Breast epithelium (tissue), 4 donors: ENCODE results near the gene SETD4. TPM values are rescaled to one million over a fixed set of nuclear protein-coding genes. Genes with fewer than 3 reads are reported as not detected.

Experiments used
- DNase-seq, 2 donors: peaks; one replicate each; pipeline ENCODE4 v3.0.0-alpha.2; 2019; ENCODE audit warnings: low spot score in 2 of 2
- H3K27ac ChIP-seq, 2 donors: fragments of 200-600 bp; sonication (generic) in 1 of 2; one replicate each; pipeline ENCODE4 v1.5.1; 2016 to 2019; ENCODE audit warnings: mild to moderate bottlenecking in 1 of 2
- H3K27me3 ChIP-seq, 2 donors: fragments of 200-600 bp; sonication (generic) in 1 of 2; one replicate each; pipeline versions ENCODE4 v1.5.1 to v1.6.0; 2017 to 2019; ENCODE audit warnings: control low read depth in 1 of 2, mild to moderate bottlenecking in 1 of 2
- H3K36me3 ChIP-seq: fragments of 200-600 bp; one replicate; pipeline ENCODE4 v1.5.1; 2019
- H3K4me1 ChIP-seq, 2 donors: fragments of 200-600 bp; sonication (generic); one replicate each; pipeline ENCODE4 v1.5.1; 2016 to 2019; ENCODE audit warnings: control low read depth in 1 of 2
- H3K4me3 ChIP-seq, 3 donors: fragments of 200-600 bp; sonication (generic); 1 replicate in 2 of 3; 2 replicates in 1 of 3; pipeline ENCODE4 v1.5.1; 2016 to 2019; ENCODE audit warnings: mild to moderate bottlenecking in 3 of 3, moderate library complexity in 2 of 3
- H3K9me3 ChIP-seq, 2 donors: fragments of 200-600 bp; sonication (generic) in 1 of 2; one replicate each; pipeline ENCODE4 v1.5.1; 2016 to 2019; ENCODE audit warnings: control low read depth in 1 of 2
- CTCF ChIP-seq, 3 donors: fragments of 450-650 bp; IDR thresholded peaks; one replicate each; pipeline ENCODE4 v1.5.1; 2016 to 2017; ENCODE audit warnings: antibody characterized with exemption in 3 of 3, mild to moderate bottlenecking in 3 of 3, moderate library complexity in 3 of 3
- POLR2A ChIP-seq: fragments of 450-650 bp; IDR thresholded peaks from one replicate; pipeline ENCODE4 v1.6.1; 2016; ENCODE audit warnings: antibody characterized with exemption, mild to moderate bottlenecking, moderate library complexity
- POLR2AphosphoS5 ChIP-seq, 3 donors: sonication (generic); formaldehyde crosslinking; IDR thresholded peaks; one replicate each; pipeline ENCODE4 v1.6.1; 2017; ENCODE audit warnings: antibody characterized with exemption in 3 of 3
- intact Hi-C: fragments of 100-400 bp; cut with DNase I; formaldehyde crosslinking; loops from one replicate; pipeline ENCODE4 v1.15.1; 2023; ENCODE audit warnings: low total_unique reads
- total RNA-seq, 3 donors: library from RNA; depleted of rRNA; stranded (reverse); fragments of >200 nt; gene quantifications; one replicate each; pipeline ENCODE4 v1.1.0, GENCODE V29; 2016

The SETD4 gene
- total RNA-seq, 3 donors from 2014 or later, result 14.2 to 34.1 (median 25.6) TPM

- Histone ChIP-seq H3K4me3 (peak overlapping the region; percentile 60 to 85 (median 80)), H3K36me3 (no peaks in the 10 kb centered on the region), H3K9me3 (no peaks in the 10 kb centered on the region), H3K27ac (peak overlapping the region; percentile 94 to 95), H3K27me3 (no peaks in the 10 kb centered on the region), H3K4me1 (peaks cover 0 to 7% of the 10 kb centered on the region in 2 donors)
- DNase-seq, result no peak
- intact Hi-C loops, result no loop called here
- TF ChIP-seq CTCF (IDR thresholded peaks at IDR 0.05) (no peak), POLR2AphosphoS5 (IDR thresholded peaks at IDR 0.05) (no peak), POLR2A (no peak)
These were observed 535 bp downstream of the SETD4 start for GRCh38 chr21:36059823-36060158.

- peaks cover 0 to 7% of the 10 kb centered on the region in 2 donors for H3K4me1 ChIP-seq
- TF ChIP-seq POLR2A (no peak), CTCF (IDR thresholded peaks at IDR 0.05) (no peak)
- H3K27me3 ChIP-seq, result no peaks in the 10 kb centered on the region
- no peaks in the 10 kb centered on the region for H3K9me3 ChIP-seq
- intact Hi-C loops, result no loop called here
- no peak overlapping the region for H3K27ac ChIP-seq
- DNase-seq, result no peak
- no peaks in the 10 kb centered on the region for H3K36me3 ChIP-seq
- no peak overlapping the region for H3K4me3 ChIP-seq
These were observed 4.8 kb downstream of the SETD4 start for GRCh38 chr21:36055551-36055950.

- no peak overlapping the region for H3K27ac ChIP-seq
- no peaks in the 10 kb centered on the region for H3K4me1 ChIP-seq
- H3K27me3 ChIP-seq, result no peaks in the 10 kb centered on the region
- no peak for DNase-seq
- H3K9me3 ChIP-seq, result no peaks in the 10 kb centered on the region
- TF ChIP-seq POLR2AphosphoS5 (IDR thresholded peaks at IDR 0.05), result no peak
- no peak for TF ChIP-seq POLR2A
- no peak for TF ChIP-seq CTCF (IDR thresholded peaks at IDR 0.05)
- no peaks in the 10 kb centered on the region for H3K36me3 ChIP-seq
- intact Hi-C loops, result no loop called here
- H3K4me3 ChIP-seq, result no peak overlapping the region
These were observed 6.6 kb downstream of the SETD4 start for GRCh38 chr21:36053715-36054062.

GRCh38 chr21:36052860-36053714 is 7.2 kb downstream of the SETD4 start:
- Histone ChIP-seq H3K4me3 (no peak overlapping the region), H3K36me3 (no peaks in the 10 kb centered on the region)
- TF ChIP-seq POLR2AphosphoS5 (IDR thresholded peaks at IDR 0.05), result no peak

DNA sequence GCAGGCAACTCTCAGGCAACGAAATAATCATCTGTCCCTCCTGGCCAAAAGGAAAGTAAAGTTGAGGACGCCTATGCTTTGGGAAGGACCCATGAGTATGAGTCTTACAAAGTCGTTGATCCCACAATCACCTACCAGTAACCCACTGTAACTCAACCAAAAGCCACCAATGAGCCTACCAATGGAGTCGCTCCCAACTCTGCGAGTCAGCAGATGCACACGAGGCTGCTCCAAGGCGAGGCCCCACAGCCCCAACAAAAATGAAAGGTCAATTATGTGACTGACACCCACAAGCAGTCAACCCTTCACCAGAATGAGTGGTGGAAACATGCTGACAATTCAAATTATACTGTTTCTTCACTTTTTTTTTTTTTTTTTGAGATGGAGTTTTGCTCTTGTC is 12.0 kb downstream of the SETD4 start:
- peak in 1 of 2 donors; percentile 0 for DNase-seq
- Histone ChIP-seq H3K27me3 (no peaks in the 10 kb centered on the region), H3K4me3 (no peak overlapping the region), H3K4me1 (no peaks in the 10 kb centered on the region), H3K9me3 (no peaks in the 10 kb centered on the region), H3K36me3 (peaks cover 6% of the 10 kb centered on the region), H3K27ac (no peak overlapping the region)
- intact Hi-C loops, result loop anchor here (2.0 kb wide), 1 partner anchor 26 kb away; no protein-coding TSS in a partner anchor
- TF ChIP-seq CTCF (IDR thresholded peaks at IDR 0.05) (no peak), POLR2AphosphoS5 (IDR thresholded peaks at IDR 0.05) (no peak), POLR2A (no peak)

More at GRCh38 chr21:36052860-36053714, 7.2 kb downstream of the SETD4 start:
- no peaks in the 10 kb centered on the region for H3K9me3 ChIP-seq
- intact Hi-C loops, result no loop called here
- DNase-seq, result no peak
- no peaks in the 10 kb centered on the region for H3K4me1 ChIP-seq
- peak overlapping the region in 1 of 2 donors; percentile 32 for H3K27ac ChIP-seq
- H3K27me3 ChIP-seq, result no peaks in the 10 kb centered on the region
